Muscle of back (tissue), 11 donors: Measurements from ENCODE around the gene SLFNL1. TPM values are rescaled to one million over a fixed set of nuclear protein-coding genes. Genes with fewer than 3 reads are reported as not detected.
A peak's percentile ranks its signal among the peaks of the same experiment; 100 is the strongest.

Source experiments
- DNase-seq, 3 donors: peaks; one replicate each; pipeline versions ENCODE4 v3.0.0 to v3.0.0-alpha.2; 2013
- polyA plus RNA-seq, 10 donors: library from polyadenylated mRNA; unstranded; fragments of 120-200 nt; gene quantifications; one replicate each; pipeline ENCODE4 v1.2.1, GENCODE V29; 2013; ENCODE audit not compliant: insufficient read length in 10 of 10

SLFNL1 gene
- polyA plus RNA-seq, 10 donors = 0.32 to 0.92 (median 0.45) TPM

GRCh38 chr1:40987439-40988276, 33.9 kb downstream of the SLFNL1 start:
- DNase-seq = no peak

- DNase-seq = peak in 2 of 3 donors; percentile 64 to 90
Observed at GRCh38 chr1:40986956-40987355, 34.6 kb downstream of the SLFNL1 start.

- DNase-seq = no peak
Observed at GRCh38 chr1:40986328-40986783, 35.2 kb downstream of the SLFNL1 start.

- no peak for DNase-seq
Observed at GRCh38 chr1:40985875-40986274, 35.6 kb downstream of the SLFNL1 start.

- DNase-seq = peak in 2 of 3 donors; percentile 22 to 56
Observed at GRCh38 chr1:40985161-40985560, 36.4 kb downstream of the SLFNL1 start.

GRCh38 chr1:40984531-40984930, 37.0 kb downstream of the SLFNL1 start:
- no peak for DNase-seq

GRCh38 chr1:40984066-40984465, 37.5 kb downstream of the SLFNL1 start:
- DNase-seq = peak in 2 of 3 donors; percentile 20 to 37

- DNase-seq = no peak
Observed at GRCh38 chr1:40983286-40983685, 38.2 kb downstream of the SLFNL1 start.

- peak in 1 of 3 donors; percentile 35 for DNase-seq
Observed at GRCh38 chr1:40982721-40983120, 38.8 kb downstream of the SLFNL1 start.

GRCh38 chr1:40981691-40982448, 39.7 kb downstream of the SLFNL1 start:
- DNase-seq = peak in 2 of 3 donors; percentile 49 to 83

- peak in 2 of 3 donors; percentile 17 to 46 for DNase-seq
Observed at GRCh38 chr1:40980453-40981121, 40.9 kb downstream of the SLFNL1 start.

GRCh38 chr1:40980068-40980452, 41.5 kb downstream of the SLFNL1 start:
- no peak for DNase-seq

GRCh38 chr1:40979241-40980067, 42.1 kb downstream of the SLFNL1 start, which contains the start of gene CTPS1:
Gene CTPS1, plus strand, starts transcription at chr1:40979696. Its CDS starts 3,595 bp downstream, at chr1:40983291.
- peak; percentile 95 to 98 (median 97) for DNase-seq

GRCh38 chr1:40978886-40979240, 42.7 kb downstream of the SLFNL1 start:
- no peak for DNase-seq

GRCh38 chr1:40977716-40978115, 43.8 kb downstream of the SLFNL1 start:
- DNase-seq = no peak

GRCh38 chr1:40976952-40977690, 44.4 kb downstream of the SLFNL1 start:
- DNase-seq = peak in 1 of 3 donors; percentile 69

- no peak for DNase-seq
Observed at GRCh38 chr1:40974945-40975344, 46.6 kb downstream of the SLFNL1 start.

- no peak for DNase-seq
Observed at GRCh38 chr1:40973912-40974311, 47.6 kb downstream of the SLFNL1 start.

- no peak for DNase-seq
Observed at GRCh38 chr1:40971966-40972365, 49.6 kb downstream of the SLFNL1 start.

- no peak for DNase-seq
Observed at GRCh38 chr1:40969445-40969844, 52.1 kb downstream of the SLFNL1 start.
